DMS 273 treated with DMSO at 0.1 percent for 48 hours (cell line): ENCODE results near the gene CKM.
"Not testable (repeated sequence)": the region's sequence is repeated elsewhere in the genome, so short reads cannot be mapped to it uniquely, and the experiment has no call there.

Experiments used
- DNase-seq: peaks from one replicate; lab custom pipeline; 2025; lab: John Stamatoyannopoulos, UW

The CKM gene

GRCh38 chr19:45320997-45321775 is 1.5 kb downstream of the CKM start:
- DNase-seq, result no peak

GRCh38 chr19:45315304-45315703 is 7.4 kb downstream of the CKM start:
- DNase-seq, result no peak

- DNase-seq, result no peak
These were observed 7.9 kb downstream of the CKM start for GRCh38 chr19:45314708-45315245.

- not testable (repeated sequence) for DNase-seq
These were observed 10.4 kb downstream of the CKM start for GRCh38 chr19:45312285-45312684.

GRCh38 chr19:45311621-45312020 is 11.1 kb downstream of the CKM start:
- no peak for DNase-seq

GRCh38 chr19:45309322-45309721 is 13.4 kb downstream of the CKM start:
- not testable (repeated sequence) for DNase-seq

- DNase-seq, result no peak
These were observed 15.3 kb downstream of the CKM start for GRCh38 chr19:45307361-45307760.

- DNase-seq, result peak; percentile 45
These were observed 16.1 kb downstream of the CKM start for GRCh38 chr19:45306518-45307027.

- DNase-seq, result no peak
These were observed 16.6 kb downstream of the CKM start for GRCh38 chr19:45306040-45306439.

GRCh38 chr19:45305421-45305820 is 17.3 kb downstream of the CKM start:
- no peak for DNase-seq

GRCh38 chr19:45305007-45305406 is 17.7 kb downstream of the CKM start:
- DNase-seq, result no peak

- DNase-seq, result no peak
These were observed 18.3 kb downstream of the CKM start for GRCh38 chr19:45304141-45304926.

GRCh38 chr19:45303269-45304060 is 19.2 kb downstream of the CKM start:
- no peak for DNase-seq

- no peak for DNase-seq
These were observed 20.3 kb downstream of the CKM start for GRCh38 chr19:45302416-45302815.

- no peak for DNase-seq
These were observed 23.0 kb downstream of the CKM start for GRCh38 chr19:45299719-45300118.

GRCh38 chr19:45298264-45298663 is 24.4 kb downstream of the CKM start:
- no peak for DNase-seq

GRCh38 chr19:45297674-45298073 is 25.0 kb downstream of the CKM start:
- peak; percentile 23 for DNase-seq

GRCh38 chr19:45296355-45296754 is 26.3 kb downstream of the CKM start:
- DNase-seq, result no peak

- no peak for DNase-seq
These were observed 26.8 kb downstream of the CKM start for GRCh38 chr19:45295873-45296272.

GRCh38 chr19:45294291-45295029 is 28.2 kb downstream of the CKM start:
- no peak for DNase-seq

GRCh38 chr19:45293682-45294081 is 29.0 kb downstream of the CKM start:
- no peak for DNase-seq
